HepG2 (cell line): ENCODE measurements around the gene CDK3. TPM values are rescaled to one million over a fixed set of nuclear protein-coding genes. Genes with fewer than 3 reads are reported as not detected.
A peak's percentile ranks its signal among the peaks of the same experiment; 100 is the strongest.

Source experiments
- DRAP1 ChIP-seq: IDR thresholded peaks from 2 replicates; pipeline ENCODE4 v1.6.1; 2016; ENCODE audit warnings: missing genetic modification reagents, missing compliant biosample characterization
- ELK4 ChIP-seq: sonication (generic); formaldehyde crosslinking; IDR thresholded peaks from 2 replicates; pipeline ENCODE4 v1.9.0; 2021; ENCODE audit warnings: missing genetic modification reagents, borderline replicate concordance
- HOXA7 ChIP-seq: sonication (generic); formaldehyde crosslinking; IDR thresholded peaks from 2 replicates; pipeline ENCODE4 v1.8.1; 2022; ENCODE audit warnings: mild to moderate bottlenecking, missing genetic modification reagents, moderate library complexity
- MXD4 ChIP-seq: IDR thresholded peaks from 2 replicates; pipeline ENCODE4 v1.6.1; 2016; ENCODE audit warnings: mild to moderate bottlenecking, missing biosample characterization, missing genetic modification reagents
- PRDM15 ChIP-seq: sonication (generic); formaldehyde crosslinking; IDR thresholded peaks from 2 replicates; pipeline ENCODE4 v1.4.0; 2020; ENCODE audit warnings: missing genetic modification reagents
- RCOR2 ChIP-seq: IDR thresholded peaks from 2 replicates; pipeline ENCODE4 v1.6.1; 2016; ENCODE audit warnings: missing biosample characterization, missing genetic modification reagents
- RFXANK ChIP-seq: IDR thresholded peaks from 2 replicates; pipeline ENCODE4 v1.6.1; 2016
- SNAPC5 ChIP-seq: sonication (generic); formaldehyde crosslinking; IDR thresholded peaks from 2 replicates; pipeline ENCODE4 v1.8.1; 2023; ENCODE audit warnings: mild to moderate bottlenecking, missing genetic modification reagents, borderline replicate concordance
- SP2 ChIP-seq: sonication (generic); formaldehyde crosslinking; IDR thresholded peaks from 2 replicates; pipeline ENCODE4 v1.5.1; 2020; ENCODE audit warnings: mild to moderate bottlenecking, missing genetic modification reagents
- SRY ChIP-seq: sonication (generic); formaldehyde crosslinking; IDR thresholded peaks from 2 replicates; pipeline ENCODE4 v1.8.0; 2022; ENCODE audit warnings: mild to moderate bottlenecking, missing genetic modification reagents
- ZBTB38 ChIP-seq: sonication (generic); formaldehyde crosslinking; IDR thresholded peaks from 2 replicates; pipeline ENCODE4 v1.5.1; 2020; ENCODE audit warnings: mild to moderate bottlenecking, missing genetic modification reagents
- ZFP37 ChIP-seq: sonication (generic); formaldehyde crosslinking; IDR thresholded peaks from 2 replicates; pipeline ENCODE4 v1.4.0; 2020; ENCODE audit warnings: missing genetic modification reagents, borderline replicate concordance
- ZKSCAN8 ChIP-seq: IDR thresholded peaks from 2 replicates; pipeline ENCODE4 v1.6.1; 2016; ENCODE audit warnings: borderline replicate concordance, missing genetic modification reagents, missing compliant biosample characterization
- ZNF224 ChIP-seq: sonication (generic); formaldehyde crosslinking; IDR thresholded peaks from 2 replicates; pipeline ENCODE4 v1.5.0; 2020; ENCODE audit warnings: mild to moderate bottlenecking, missing genetic modification reagents
- ZNF383 ChIP-seq: sonication (generic); formaldehyde crosslinking; IDR thresholded peaks from 2 replicates; pipeline ENCODE4 v1.4.0; 2020; ENCODE audit warnings: missing genetic modification reagents, mild to moderate bottlenecking, borderline replicate concordance
- ZNF451 ChIP-seq: sonication (generic); formaldehyde crosslinking; IDR thresholded peaks from 2 replicates; pipeline ENCODE4 v1.5.0; 2020; ENCODE audit warnings: mild to moderate bottlenecking, missing genetic modification reagents
- ZNF576 ChIP-seq: sonication (generic); formaldehyde crosslinking; IDR thresholded peaks from 2 replicates; pipeline ENCODE4 v1.4.0; 2020; ENCODE audit warnings: mild to moderate bottlenecking, missing genetic modification reagents
- ZNF597 ChIP-seq: sonication (generic); formaldehyde crosslinking; IDR thresholded peaks from 2 replicates; pipeline ENCODE4 v1.5.0; 2020; ENCODE audit warnings: missing genetic modification reagents
- ZNF780A ChIP-seq: sonication (generic); formaldehyde crosslinking; IDR thresholded peaks from 2 replicates; pipeline ENCODE4 v1.8.0; 2022; ENCODE audit warnings: mild to moderate bottlenecking, missing genetic modification reagents, moderate library complexity
- polyA plus RNA-seq, 8 experiments: library from polyadenylated mRNA; depleted of rRNA in 3 of 8; stranded (reverse) in 7 of 8; unstranded in 1 of 8; fragments of >200 nt; fragmentation: Illumina TruSeq in 4 of 8; extraction: Trizol in 4 of 8; gene quantifications; 2 replicates each; pipeline versions ENCODE4 v1.2.1 to v1.2.3, GENCODE V29; 2011 to 2016; ENCODE audit warnings: low read depth in 4 of 8, missing spikeins in 1 of 8, mixed read lengths in 1 of 8; ENCODE audit not compliant: insufficient read depth in 1 of 8
- total RNA-seq, 5 experiments: library from RNA; depleted of rRNA; stranded (reverse); fragments of >200 nt; fragmentation: Illumina TruSeq; extraction: Trizol; gene quantifications; 2 replicates each; pipeline ENCODE4 v1.2.3, GENCODE V29; 2016; ENCODE audit warnings: low read depth in 1 of 5

The CDK3 gene
- total and polyA plus RNA-seq, 2 of the 13 experiments (the other 11 are each of a cell fraction or from before 2014, with no cell fraction given): 5.8 to 11.4 TPM

- no peak for TF ChIP-seq PRDM15 (CRISPR knock-in tag)
- TF ChIP-seq ZKSCAN8 (CRISPR knock-in tag): no peak
- TF ChIP-seq HOXA7: no peak
- TF ChIP-seq SP2 (CRISPR knock-in tag): no peak
- TF ChIP-seq SRY: peak; percentile 67; the same call in 1 of the 2 replicates
- 0 out of 2 replicates have a peak, but pooled peaks have one; percentile 60 for TF ChIP-seq ZNF224 (CRISPR knock-in tag)
- no peak for TF ChIP-seq SNAPC5
- TF ChIP-seq ZNF383 (CRISPR knock-in tag): no peak
- no peak for TF ChIP-seq ZNF576 (CRISPR knock-in tag)
- TF ChIP-seq MXD4 (CRISPR knock-in tag): no peak
- peak; percentile 53; the same call in 1 of the 2 replicates for TF ChIP-seq ZFP37 (CRISPR knock-in tag)
- peak; percentile 10; the same call in 1 of the 2 replicates for TF ChIP-seq DRAP1
- TF ChIP-seq ZNF780A (CRISPR knock-in tag): no peak
- peak; percentile 100 for TF ChIP-seq ZBTB38 (CRISPR knock-in tag)
- 0 out of 2 replicates have a peak, but pooled peaks have one; percentile 25 for TF ChIP-seq RCOR2 (CRISPR knock-in tag)
- peak; percentile 64; the same call in 1 of the 2 replicates for TF ChIP-seq ZNF451
- no peak for TF ChIP-seq ELK4 (CRISPR knock-in tag)
- TF ChIP-seq RFXANK: no peak
- no peak for TF ChIP-seq ZNF597
Observed at GRCh38 chr17:76000016-76000754, 470 bp upstream of the CDK3 start (continued).
